NCI-H128 (cell line): ENCODE data around the gene ODAD3.
"Not testable (repeated sequence)": the region's sequence is repeated elsewhere in the genome, so short reads cannot be mapped to it uniquely, and the experiment has no call there.

ENCODE experiments used
- DNase-seq: peaks from one replicate; lab custom pipeline; 2025; ENCODE audit not compliant: unreplicated experiment; lab: John Stamatoyannopoulos, UW

ODAD3 gene

GRCh38 chr19:11461453-11461852 lies 26.5 kb upstream of the ODAD3 start:
- DNase-seq = no peak

GRCh38 chr19:11460207-11460606 lies 25.3 kb upstream of the ODAD3 start:
- no peak for DNase-seq

GRCh38 chr19:11458912-11459311 lies 24.0 kb upstream of the ODAD3 start:
- DNase-seq = not testable (repeated sequence)

GRCh38 chr19:11458236-11458900 lies 23.4 kb upstream of the ODAD3 start:
- no peak for DNase-seq

GRCh38 chr19:11457831-11458230 lies 22.9 kb upstream of the ODAD3 start:
- no peak for DNase-seq

GRCh38 chr19:11457115-11457514 lies 22.2 kb upstream of the ODAD3 start:
- no peak for DNase-seq

GRCh38 chr19:11456659-11457058 lies 21.7 kb upstream of the ODAD3 start:
- DNase-seq = no peak

- not testable (repeated sequence) for DNase-seq
Observed at GRCh38 chr19:11455233-11455554, 20.3 kb upstream of the ODAD3 start.

GRCh38 chr19:11453468-11454341 lies 18.8 kb upstream of the ODAD3 start:
- no peak for DNase-seq

GRCh38 chr19:11452620-11453310 lies 17.8 kb upstream of the ODAD3 start:
- no peak for DNase-seq

GRCh38 chr19:11451871-11452619 lies 17.1 kb upstream of the ODAD3 start:
- DNase-seq = no peak

GRCh38 chr19:11451327-11451870 lies 16.5 kb upstream of the ODAD3 start:
- no peak for DNase-seq

- DNase-seq = no peak
Observed at GRCh38 chr19:11450570-11451326, 15.8 kb upstream of the ODAD3 start.

GRCh38 chr19:11448923-11449554 lies 14.1 kb upstream of the ODAD3 start:
- DNase-seq = no peak

GRCh38 chr19:11448410-11448809 lies 13.5 kb upstream of the ODAD3 start:
- no peak for DNase-seq

GRCh38 chr19:11447347-11448262 lies 12.7 kb upstream of the ODAD3 start:
- no peak for DNase-seq

GRCh38 chr19:11446652-11447301 lies 11.9 kb upstream of the ODAD3 start:
- DNase-seq = no peak

GRCh38 chr19:11446271-11446651 lies 11.3 kb upstream of the ODAD3 start:
- no peak for DNase-seq
